NCI-H187 (cell line): Measurements from ENCODE around the gene DGKG.

Source experiments
- DNase-seq, 2 experiments: peaks; one replicate each; lab custom pipeline; 2025; lab: John Stamatoyannopoulos, UW

The DGKG gene

GRCh38 chr3:186108106-186108940 lies 253.7 kb downstream of the DGKG start:
- DNase-seq = no peak

GRCh38 chr3:186107215-186108105 lies 254.6 kb downstream of the DGKG start:
- DNase-seq = peak; percentile 14 to 72

GRCh38 chr3:186105543-186105942 lies 256.5 kb downstream of the DGKG start:
- no peak for DNase-seq

- DNase-seq = no peak
Measured at GRCh38 chr3:186102687-186103086, 259.3 kb downstream of the DGKG start.

- DNase-seq = no peak
Measured at GRCh38 chr3:186100398-186100797, 261.6 kb downstream of the DGKG start.

- DNase-seq = no peak
Measured at GRCh38 chr3:186099178-186099577, 262.9 kb downstream of the DGKG start.

GRCh38 chr3:186098740-186099139 lies 263.3 kb downstream of the DGKG start:
- DNase-seq = no peak

- peak; percentile 63 to 75 for DNase-seq
Measured at GRCh38 chr3:186097663-186098451, 264.2 kb downstream of the DGKG start.

- no peak for DNase-seq
Measured at GRCh38 chr3:186097317-186097662, 264.7 kb downstream of the DGKG start.
